ES-I3 (cell line): Measurements from ENCODE around the gene ZNF487.
A peak's percentile ranks its signal among the peaks of the same experiment; 100 is the strongest.
"Not testable (repeated sequence)": the region's sequence is repeated elsewhere in the genome, so short reads cannot be mapped to it uniquely, and the experiment has no call there.

Experiments used
- H3K36me3 ChIP-seq: 2 replicates; pipeline ENCODE4 v1.6.1; 2013; ENCODE audit warnings: mild to moderate bottlenecking, low read length, control low read depth, moderate library complexity; ENCODE audit not compliant: insufficient read depth
- H3K4me1 ChIP-seq: 2 replicates; pipeline ENCODE4 v1.6.1; 2013; ENCODE audit warnings: mild to moderate bottlenecking, control low read depth, low read length; ENCODE audit not compliant: insufficient read depth
- H3K9ac ChIP-seq: 2 replicates; pipeline ENCODE4 v1.6.1; 2013; ENCODE audit warnings: low read depth, mild to moderate bottlenecking, low read length, moderate library complexity
- H3K9me3 ChIP-seq: 2 replicates; pipeline ENCODE4 v1.6.1; 2013; ENCODE audit warnings: mild to moderate bottlenecking, low read length, moderate library complexity; ENCODE audit not compliant: control insufficient read depth, insufficient read depth

Gene ZNF487

GRCh38 chr10:43436291-43437140 is at the start of gene ZNF487:
TSS of gene ZNF487 (plus strand) at chr10:43437111. CDS start at chr10:43475814, 38,703 bp downstream.
- Histone ChIP-seq H3K4me1 (no peaks in the 10 kb centered on the region), H3K36me3 (no peaks in the 10 kb centered on the region), H3K9me3 (no peaks in the 10 kb centered on the region), H3K9ac (peak within 1 kb of the TSS; percentile 89)

GRCh38 chr10:43387678-43388032 is 49.3 kb upstream of the ZNF487 start:
- Histone ChIP-seq H3K4me1 (0 out of 2 replicates have a peak, but pooled peaks cover 2% of the 10 kb centered on the region), H3K9ac (no peak overlapping the region), H3K9me3 (no peaks in the 10 kb centered on the region), H3K36me3 (peaks cover 42% of the 10 kb centered on the region)

GRCh38 chr10:43389867-43390266 is 47.0 kb upstream of the ZNF487 start:
- no peak overlapping the region for H3K9ac ChIP-seq
- peaks cover 55% of the 10 kb centered on the region for H3K36me3 ChIP-seq
- no peaks in the 10 kb centered on the region for H3K9me3 ChIP-seq
- H3K4me1 ChIP-seq, result peaks cover 7% of the 10 kb centered on the region

- Histone ChIP-seq H3K9ac (no peak overlapping the region), H3K9me3 (no peaks in the 10 kb centered on the region), H3K4me1 (peaks cover 12% of the 10 kb centered on the region), H3K36me3 (peaks cover 55% of the 10 kb centered on the region)
Observed at GRCh38 chr10:43390333-43390732, 46.6 kb upstream of the ZNF487 start.

GRCh38 chr10:43390759-43391158 is 46.2 kb upstream of the ZNF487 start:
- no peak overlapping the region for H3K9ac ChIP-seq
- H3K9me3 ChIP-seq, result no peaks in the 10 kb centered on the region
- H3K4me1 ChIP-seq, result peaks cover 13% of the 10 kb centered on the region
- peaks cover 52% of the 10 kb centered on the region for H3K36me3 ChIP-seq

- H3K9ac ChIP-seq, result no peak overlapping the region
- peaks cover 50% of the 10 kb centered on the region for H3K36me3 ChIP-seq
- H3K9me3 ChIP-seq, result no peaks in the 10 kb centered on the region
- peaks cover 13% of the 10 kb centered on the region for H3K4me1 ChIP-seq
Observed at GRCh38 chr10:43391496-43391895, 45.4 kb upstream of the ZNF487 start.

GRCh38 chr10:43392748-43393147 is 44.2 kb upstream of the ZNF487 start:
- no peaks in the 10 kb centered on the region for H3K9me3 ChIP-seq
- no peak overlapping the region for H3K9ac ChIP-seq
- peaks cover 13% of the 10 kb centered on the region for H3K4me1 ChIP-seq
- H3K36me3 ChIP-seq, result peaks cover 39% of the 10 kb centered on the region

- Histone ChIP-seq H3K4me1 (peaks cover 13% of the 10 kb centered on the region), H3K36me3 (peaks cover 36% of the 10 kb centered on the region)
- not testable (repeated sequence) for H3K9me3 ChIP-seq, H3K9ac ChIP-seq
Observed at GRCh38 chr10:43393186-43393585, 43.7 kb upstream of the ZNF487 start.

GRCh38 chr10:43393606-43394360 is 43.1 kb upstream of the ZNF487 start:
- peaks cover 36% of the 10 kb centered on the region for H3K36me3 ChIP-seq
- no peak overlapping the region for H3K9ac ChIP-seq
- peaks cover 15% of the 10 kb centered on the region for H3K4me1 ChIP-seq
- H3K9me3 ChIP-seq, result no peaks in the 10 kb centered on the region

- Histone ChIP-seq H3K9ac (peak overlapping the region; percentile 99), H3K36me3 (peaks cover 31% of the 10 kb centered on the region), H3K4me1 (peaks cover 24% of the 10 kb centered on the region)
Observed at GRCh38 chr10:43394868-43395267, 42.0 kb upstream of the ZNF487 start.

GRCh38 chr10:43395571-43396060 is 41.3 kb upstream of the ZNF487 start:
- H3K9ac ChIP-seq, result peak overlapping the region; percentile 99

More at GRCh38 chr10:43394868-43395267, 42.0 kb upstream of the ZNF487 start:
- no peaks in the 10 kb centered on the region for H3K9me3 ChIP-seq

GRCh38 chr10:43396061-43396927 is 40.6 kb upstream of the ZNF487 start:
- peaks cover 34% of the 10 kb centered on the region for H3K4me1 ChIP-seq
- H3K9ac ChIP-seq, result peak overlapping the region; percentile 99
- peaks cover 23% of the 10 kb centered on the region for H3K36me3 ChIP-seq
- no peaks in the 10 kb centered on the region for H3K9me3 ChIP-seq

More at GRCh38 chr10:43395571-43396060, 41.3 kb upstream of the ZNF487 start:
- H3K36me3 ChIP-seq, result peaks cover 23% of the 10 kb centered on the region
- peaks cover 29% of the 10 kb centered on the region for H3K4me1 ChIP-seq
- H3K9me3 ChIP-seq, result no peaks in the 10 kb centered on the region

- Histone ChIP-seq H3K9me3 (no peaks in the 10 kb centered on the region), H3K4me1 (peaks cover 37% of the 10 kb centered on the region), H3K36me3 (peaks cover 18% of the 10 kb centered on the region), H3K9ac (peak overlapping the region; percentile 71)
Observed at GRCh38 chr10:43396928-43397624, 39.8 kb upstream of the ZNF487 start.
